Neural cell (in vitro differentiated cells): ENCODE measurements around the gene HSF5. TPM values are rescaled to one million over a fixed set of nuclear protein-coding genes. Genes with fewer than 3 reads are reported as not detected.

ENCODE experiments used
- H2AFZ ChIP-seq: fragments of 200-600, 300-800 bp; sonication (generic), shearing (Covaris generic); 2 replicates; pipeline ENCODE4 v1.6.0; 2014; ENCODE audit warnings: low read depth, mild to moderate bottlenecking, antibody characterized with exemption, low read length, moderate library complexity
- H3F3A ChIP-seq: fragments of 200-600 bp; shearing (Covaris generic); 2 replicates; pipeline ENCODE4 v1.6.1; 2016; ENCODE audit warnings: mild to moderate bottlenecking, moderate library complexity, mixed read lengths, antibody characterized with exemption, low read length; ENCODE audit not compliant: insufficient read depth, poor library complexity, severe bottlenecking
- H3K27ac ChIP-seq: fragments of 200-600, 300-800 bp; sonication (generic), shearing (Covaris generic); 2 replicates; pipeline ENCODE4 v1.5.1; 2014; ENCODE audit warnings: mild to moderate bottlenecking, low read length, moderate library complexity
- H3K27me3 ChIP-seq: fragments of 300-800, 200-600 bp; sonication (generic), shearing (Covaris generic); 2 replicates; pipeline ENCODE4 v1.6.0; 2014; ENCODE audit warnings: mild to moderate bottlenecking, low read depth, low read length, moderate library complexity; ENCODE audit not compliant: insufficient read depth
- H3K36me3 ChIP-seq: fragments of 300-800, 200-600 bp; sonication (generic), shearing (Covaris generic); 2 replicates; pipeline ENCODE4 v1.5.1; 2014; ENCODE audit warnings: mild to moderate bottlenecking, antibody characterized with exemption, low read length, moderate library complexity; ENCODE audit not compliant: insufficient read depth
- H3K4me2 ChIP-seq: fragments of 300-800, 200-600 bp; sonication (generic), shearing (Covaris generic); 2 replicates; pipeline ENCODE4 v1.6.0; 2014; ENCODE audit warnings: mild to moderate bottlenecking, low read length
- H3K4me3 ChIP-seq: fragments of 300-800, 200-600 bp; sonication (generic), shearing (Covaris generic); 2 replicates; pipeline ENCODE4 v1.5.1; 2014; ENCODE audit warnings: mild to moderate bottlenecking, low read length, moderate library complexity
- H3K79me2 ChIP-seq: fragments of 200-600 bp; shearing (Covaris generic); replicated peaks from 2 replicates; pipeline ENCODE4 v1.6.0; 2014; ENCODE audit warnings: mild to moderate bottlenecking, low read length, moderate library complexity; ENCODE audit not compliant: insufficient read depth
- H3K9ac ChIP-seq: fragments of 300-800, 200-600 bp; sonication (generic), shearing (Covaris generic); 2 replicates; pipeline ENCODE4 v1.6.1; 2016; ENCODE audit warnings: mild to moderate bottlenecking, low read length, mixed read lengths
- H3K9me2 ChIP-seq: fragments of 200-600 bp; shearing (Covaris generic); 2 replicates; pipeline ENCODE4 v1.6.1; 2016; ENCODE audit warnings: mild to moderate bottlenecking, low read length, mixed read lengths; ENCODE audit not compliant: insufficient read depth
- H3K9me3 ChIP-seq: fragments of 200-600, 300-800 bp; sonication (generic), shearing (Covaris generic); 2 replicates; pipeline ENCODE4 v1.6.1; 2016; ENCODE audit warnings: mild to moderate bottlenecking, mixed run types, low read length, moderate library complexity, mixed read lengths
- H4K20me1 ChIP-seq: fragments of 200-600 bp; shearing (Covaris generic); 2 replicates; pipeline ENCODE4 v1.6.1; 2016; ENCODE audit warnings: mild to moderate bottlenecking, mixed run types; ENCODE audit not compliant: insufficient read depth
- EP300 ChIP-seq: fragments of 450-650 bp; conservative IDR thresholded peaks from 2 replicates; pipeline ENCODE4 v1.6.1; 2014; ENCODE audit warnings: antibody characterized with exemption, mild to moderate bottlenecking, moderate library complexity; ENCODE audit not compliant: poor library complexity, severe bottlenecking
- EZH2 ChIP-seq: fragments of 200-600, 300-800 bp; shearing (Covaris generic), sonication (generic); IDR thresholded peaks from 2 replicates; pipeline ENCODE4 v1.6.1; 2014; ENCODE audit warnings: antibody characterized with exemption, low read length, borderline replicate concordance, mild to moderate bottlenecking; ENCODE audit not compliant: insufficient read depth, poor library complexity, severe bottlenecking
- MXI1 ChIP-seq: fragments of 450-650 bp; conservative IDR thresholded peaks from 2 replicates; pipeline ENCODE4 v1.6.1; 2014; ENCODE audit warnings: antibody characterized with exemption, mild to moderate bottlenecking; ENCODE audit not compliant: poor library complexity, severe bottlenecking
- POLR2AphosphoS5 ChIP-seq: IDR thresholded peaks from 2 replicates; pipeline ENCODE4 v1.6.1; 2012
- RAD21 ChIP-seq: fragments of 450-650 bp; conservative IDR thresholded peaks from 2 replicates; pipeline ENCODE4 v1.6.1; 2014; ENCODE audit warnings: antibody characterized with exemption, mild to moderate bottlenecking, moderate library complexity
- SMC3 ChIP-seq: fragments of 450-650 bp; conservative IDR thresholded peaks from 2 replicates; pipeline ENCODE4 v1.6.1; 2014; ENCODE audit warnings: antibody characterized with exemption, mild to moderate bottlenecking, moderate library complexity; ENCODE audit not compliant: poor library complexity
- TAF1 ChIP-seq: IDR thresholded peaks from 2 replicates; pipeline ENCODE4 v1.6.1; 2012; ENCODE audit warnings: low read depth
- polyA plus RNA-seq: library from polyadenylated mRNA; depleted of rRNA; stranded (reverse); fragments of >200 nt; gene quantifications from 2 replicates; pipeline ENCODE4 v1.2.3, GENCODE V29; 2014
- TF ChIP-seq, protein P1 (sequence below): fragments of 450-650 bp; IDR thresholded peaks from 2 replicates; pipeline ENCODE4 v1.5.1; 2014; ENCODE audit warnings: antibody characterized with exemption, mild to moderate bottlenecking, moderate library complexity; ENCODE audit not compliant: poor library complexity, severe bottlenecking
- TF ChIP-seq, protein P2 (sequence below): IDR thresholded peaks from 2 replicates; pipeline ENCODE4 v1.6.1; 2012; ENCODE audit warnings: borderline replicate concordance

Gene HSF5
- polyA plus RNA-seq, 1 donor from 2014 or later, result 0.21 TPM

DNA sequence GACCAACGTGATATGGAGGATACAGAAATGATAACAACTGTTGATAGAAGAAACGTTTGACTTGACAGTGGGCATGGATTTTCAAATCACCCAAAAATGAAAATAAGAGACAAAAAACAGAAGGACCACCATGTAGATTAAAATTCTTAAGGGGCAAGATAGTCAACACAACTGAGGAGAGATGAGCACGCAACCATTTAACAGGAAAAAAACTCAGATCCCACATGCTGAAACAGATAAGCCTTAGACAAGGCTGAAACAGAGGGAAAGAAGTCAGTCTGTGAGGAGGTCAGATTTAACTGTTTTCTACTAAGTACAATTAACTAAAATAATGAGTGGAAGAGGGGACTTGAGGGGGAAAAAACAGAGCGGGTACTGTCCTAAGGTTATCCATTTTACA, 92.0 kb downstream of the HSF5 start:
- H2AFZ ChIP-seq, result no peak overlapping the region
- no peaks in the 10 kb centered on the region for H3F3A ChIP-seq
- no peaks in the 10 kb centered on the region for H3K27me3 ChIP-seq
- no peaks in the 10 kb centered on the region for H3K9me3 ChIP-seq
- H3K4me2 ChIP-seq, result no peak overlapping the region
- H3K9ac ChIP-seq, result no peak overlapping the region
- no peaks in the 10 kb centered on the region for H4K20me1 ChIP-seq
- H3K9me2 ChIP-seq, result no peaks in the 10 kb centered on the region
- TF ChIP-seq POLR2AphosphoS5 (no peak), TAF1 (no peak), MXI1 (no peak), SMC3 (no peak), RAD21 (no peak), EP300 (no peak), EZH2 (no peak)
- TF ChIP-seq, protein P1, sequence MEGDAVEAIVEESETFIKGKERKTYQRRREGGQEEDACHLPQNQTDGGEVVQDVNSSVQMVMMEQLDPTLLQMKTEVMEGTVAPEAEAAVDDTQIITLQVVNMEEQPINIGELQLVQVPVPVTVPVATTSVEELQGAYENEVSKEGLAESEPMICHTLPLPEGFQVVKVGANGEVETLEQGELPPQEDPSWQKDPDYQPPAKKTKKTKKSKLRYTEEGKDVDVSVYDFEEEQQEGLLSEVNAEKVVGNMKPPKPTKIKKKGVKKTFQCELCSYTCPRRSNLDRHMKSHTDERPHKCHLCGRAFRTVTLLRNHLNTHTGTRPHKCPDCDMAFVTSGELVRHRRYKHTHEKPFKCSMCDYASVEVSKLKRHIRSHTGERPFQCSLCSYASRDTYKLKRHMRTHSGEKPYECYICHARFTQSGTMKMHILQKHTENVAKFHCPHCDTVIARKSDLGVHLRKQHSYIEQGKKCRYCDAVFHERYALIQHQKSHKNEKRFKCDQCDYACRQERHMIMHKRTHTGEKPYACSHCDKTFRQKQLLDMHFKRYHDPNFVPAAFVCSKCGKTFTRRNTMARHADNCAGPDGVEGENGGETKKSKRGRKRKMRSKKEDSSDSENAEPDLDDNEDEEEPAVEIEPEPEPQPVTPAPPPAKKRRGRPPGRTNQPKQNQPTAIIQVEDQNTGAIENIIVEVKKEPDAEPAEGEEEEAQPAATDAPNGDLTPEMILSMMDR, result no peak
- TF ChIP-seq, protein P2, sequence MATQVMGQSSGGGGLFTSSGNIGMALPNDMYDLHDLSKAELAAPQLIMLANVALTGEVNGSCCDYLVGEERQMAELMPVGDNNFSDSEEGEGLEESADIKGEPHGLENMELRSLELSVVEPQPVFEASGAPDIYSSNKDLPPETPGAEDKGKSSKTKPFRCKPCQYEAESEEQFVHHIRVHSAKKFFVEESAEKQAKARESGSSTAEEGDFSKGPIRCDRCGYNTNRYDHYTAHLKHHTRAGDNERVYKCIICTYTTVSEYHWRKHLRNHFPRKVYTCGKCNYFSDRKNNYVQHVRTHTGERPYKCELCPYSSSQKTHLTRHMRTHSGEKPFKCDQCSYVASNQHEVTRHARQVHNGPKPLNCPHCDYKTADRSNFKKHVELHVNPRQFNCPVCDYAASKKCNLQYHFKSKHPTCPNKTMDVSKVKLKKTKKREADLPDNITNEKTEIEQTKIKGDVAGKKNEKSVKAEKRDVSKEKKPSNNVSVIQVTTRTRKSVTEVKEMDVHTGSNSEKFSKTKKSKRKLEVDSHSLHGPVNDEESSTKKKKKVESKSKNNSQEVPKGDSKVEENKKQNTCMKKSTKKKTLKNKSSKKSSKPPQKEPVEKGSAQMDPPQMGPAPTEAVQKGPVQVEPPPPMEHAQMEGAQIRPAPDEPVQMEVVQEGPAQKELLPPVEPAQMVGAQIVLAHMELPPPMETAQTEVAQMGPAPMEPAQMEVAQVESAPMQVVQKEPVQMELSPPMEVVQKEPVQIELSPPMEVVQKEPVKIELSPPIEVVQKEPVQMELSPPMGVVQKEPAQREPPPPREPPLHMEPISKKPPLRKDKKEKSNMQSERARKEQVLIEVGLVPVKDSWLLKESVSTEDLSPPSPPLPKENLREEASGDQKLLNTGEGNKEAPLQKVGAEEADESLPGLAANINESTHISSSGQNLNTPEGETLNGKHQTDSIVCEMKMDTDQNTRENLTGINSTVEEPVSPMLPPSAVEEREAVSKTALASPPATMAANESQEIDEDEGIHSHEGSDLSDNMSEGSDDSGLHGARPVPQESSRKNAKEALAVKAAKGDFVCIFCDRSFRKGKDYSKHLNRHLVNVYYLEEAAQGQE, result no peak
- H3K4me3 ChIP-seq, result no peak overlapping the region
- no peaks in the 10 kb centered on the region for H3K36me3 ChIP-seq
- H3K27ac ChIP-seq, result no peak overlapping the region
- H3K79me2 ChIP-seq, result no peaks in the 10 kb centered on the region

DNA sequence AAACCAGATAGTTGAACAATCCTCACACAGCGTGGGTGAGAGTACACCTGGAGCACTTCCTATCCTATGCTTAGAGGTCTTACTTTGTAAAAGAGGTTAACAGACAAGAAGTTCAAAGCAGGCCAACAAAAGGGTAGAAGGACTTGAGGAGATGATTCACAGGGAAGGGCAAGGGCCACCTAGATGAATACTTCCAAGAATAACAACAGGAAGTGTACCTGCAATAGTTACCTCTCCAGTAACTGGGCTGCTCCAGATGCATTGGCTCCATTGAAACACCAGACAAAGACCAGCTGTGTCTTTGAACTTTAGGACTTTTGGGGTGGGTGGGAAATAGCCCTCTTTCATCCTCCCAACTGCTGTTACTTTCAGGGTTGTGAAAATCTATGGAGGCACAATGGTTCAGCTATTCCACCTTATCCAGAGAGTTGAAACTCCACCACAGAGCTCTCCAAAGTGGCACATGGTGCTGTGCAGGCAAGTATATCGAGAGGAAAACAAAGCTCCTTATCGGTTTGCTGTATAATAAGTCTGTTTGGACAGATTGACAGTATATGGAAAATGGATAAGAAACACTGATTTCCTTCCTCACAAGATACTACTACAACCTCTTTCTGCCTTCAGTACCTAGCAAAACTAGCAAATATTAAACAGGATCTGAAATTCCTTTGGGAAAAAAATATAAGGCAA, 93.5 kb downstream of the HSF5 start:
- Histone ChIP-seq H3K36me3 (no peaks in the 10 kb centered on the region), H3K79me2 (no peaks in the 10 kb centered on the region), H3K9me2 (no peaks in the 10 kb centered on the region), H4K20me1 (no peaks in the 10 kb centered on the region), H3K27ac (no peak overlapping the region), H3F3A (no peaks in the 10 kb centered on the region), H3K9me3 (no peaks in the 10 kb centered on the region), H3K4me2 (no peak overlapping the region), H3K4me3 (no peak overlapping the region), H2AFZ (no peak overlapping the region), H3K9ac (no peak overlapping the region), H3K27me3 (no peaks in the 10 kb centered on the region)
- no peak for TF ChIP-seq EZH2
- no peak for TF ChIP-seq POLR2AphosphoS5
- no peak for TF ChIP-seq TAF1
- no peak for TF ChIP-seq EP300
- TF ChIP-seq SMC3, result no peak
- TF ChIP-seq, protein P1, result no peak
- TF ChIP-seq RAD21, result no peak
- TF ChIP-seq MXI1, result no peak
- TF ChIP-seq, protein P2, result no peak
